ENCODE measurements around the gene RHD. TPM values are rescaled to one million over a fixed set of nuclear protein-coding genes. Genes with fewer than 3 reads are reported as not detected.

RHD gene
- total RNA-seq, 4 donors from 2014 or later, result not detected

Other genes starting within 250 kb of the RHD start
- gene SYF2, start 40.0 kb upstream of the RHD start, total RNA-seq, result 10 to 100 TPM; 37.2 to 57.9 (median 46.2) TPM
- 100 to 1,000 TPM in 3 of 4 donors, 10 to 100 TPM in 1; 78.9 to 304 (median 120) TPM for gene RSRP1, start 25.1 kb upstream of the RHD start, total RNA-seq
- gene TMEM50A, start 65.8 kb downstream of the RHD start, total RNA-seq, result 10 to 100 TPM; 57.6 to 87.9 (median 72.8) TPM
- gene RHCE, start 148.3 kb downstream of the RHD start, total RNA-seq, result 1 to 10 TPM in 1 of 4 donors, under 1 TPM in 2, not detected in 1; 0.34 to 1.1 (median 0.56) TPM
- gene MACO1, start 158.4 kb downstream of the RHD start, total RNA-seq, result 10 to 100 TPM; 13.2 to 22.0 (median 16.0) TPM